Activated T-helper 2 cell treated with anti-CD3 and anti-CD28 coated beads, Interferon-gamma antibody, Interleukin-2, Interleukin-4, amounts not matched to agents 10 μg/mL and 5 μg/mL and 100 μg/mL, durations not matched to agents 14 hours and 24 hours and 36 hours (primary cell): ENCODE measurements around the gene TEX14. TPM values are rescaled to one million over a fixed set of nuclear protein-coding genes. Genes with fewer than 3 reads are reported as not detected.

Experiments used
- DNase-seq: peaks from one replicate; pipeline ENCODE4 v3.0.0; 2021; ENCODE audit warnings: low spot score
- H3K27ac Mint-ChIP-seq: one replicate; pipeline ENCODE4 v1.8.0; 2021; ENCODE audit warnings: mixed read lengths
- H3K27me3 Mint-ChIP-seq: one replicate; pipeline ENCODE4 v1.8.0; 2021; ENCODE audit warnings: low read depth, mixed read lengths
- H3K36me3 Mint-ChIP-seq: one replicate; pipeline ENCODE4 v1.8.0; 2021; ENCODE audit warnings: low read depth, mixed read lengths
- H3K4me1 Mint-ChIP-seq: one replicate; pipeline ENCODE4 v1.8.0; 2021; ENCODE audit warnings: low read depth, mixed read lengths
- H3K4me3 Mint-ChIP-seq: one replicate; pipeline ENCODE4 v1.8.0; 2021; ENCODE audit warnings: low read depth, mild to moderate bottlenecking, moderate library complexity, mixed read lengths
- H3K9me3 Mint-ChIP-seq: one replicate; pipeline ENCODE4 v1.8.0; 2021; ENCODE audit warnings: mixed read lengths
- intact Hi-C: fragments of 100-400 bp; cut with micrococcal nuclease; formaldehyde crosslinking; loops from one replicate; pipeline ENCODE4 v1.15.1; 2023
- total RNA-seq: library from RNA; stranded (reverse); gene quantifications from 2 replicates; pipeline ENCODE4 v1.2.3, GENCODE V29; 2022

The TEX14 gene
- total RNA-seq, 1 donor from 2014 or later: 0.09 TPM

DNA sequence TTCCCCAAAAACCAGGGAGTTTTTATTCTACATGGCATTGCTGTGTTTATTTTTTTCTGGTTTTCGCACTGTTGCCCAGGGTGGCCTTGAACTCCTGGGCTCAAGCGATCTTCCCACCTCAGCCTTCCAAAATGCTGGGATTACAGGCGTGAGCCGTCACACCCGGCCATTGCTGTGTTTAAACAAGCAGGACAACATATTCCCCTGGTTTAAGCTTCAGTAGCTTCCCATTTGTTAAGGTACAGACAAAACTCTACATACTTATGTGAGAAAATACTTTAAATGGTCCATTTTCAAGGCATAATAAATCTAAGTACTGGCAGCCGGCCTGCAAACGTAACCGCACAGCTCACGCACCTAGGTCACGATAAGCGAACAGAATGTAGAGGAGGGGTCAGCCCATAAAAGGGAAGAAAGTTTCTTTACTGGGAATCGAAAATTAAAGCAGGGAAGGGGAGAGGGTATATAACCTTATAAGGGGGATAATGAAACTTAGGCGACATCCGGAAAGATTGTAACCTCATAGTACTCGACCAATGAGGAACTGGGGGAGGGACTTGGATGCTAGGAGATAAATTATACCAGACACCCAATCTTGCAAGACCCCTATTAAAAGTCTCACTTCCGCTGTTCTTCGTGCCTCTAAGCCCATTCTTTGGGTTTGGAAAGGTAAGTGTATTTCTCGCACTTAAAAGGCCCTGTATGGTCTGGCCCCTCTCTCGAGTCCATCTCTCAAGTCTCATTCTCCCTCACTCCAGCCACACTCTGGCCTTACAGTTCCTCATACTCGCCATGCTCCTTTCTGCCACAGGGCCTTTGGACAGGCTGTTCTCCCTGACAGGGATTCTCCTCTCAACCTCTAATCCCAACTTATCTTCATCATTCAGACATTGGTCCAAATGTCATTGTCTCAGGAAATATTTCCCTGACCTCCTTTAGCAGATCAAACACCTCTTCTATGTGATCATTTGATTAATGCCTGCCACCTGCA, 59.2 kb downstream of the TEX14 start:
- Mint-ChIP-seq H3K27ac (peak overlapping the region; percentile 83), H3K36me3 (no peaks in the 10 kb centered on the region), H3K4me1 (peaks cover 5% of the 10 kb centered on the region), H3K4me3 (peak overlapping the region; percentile 40), H3K9me3 (no peaks in the 10 kb centered on the region), H3K27me3 (no peaks in the 10 kb centered on the region)
- intact Hi-C loops: loop anchor here (1.0 to 5.0 kb wide), 4 partner anchors 100 to 522 kb away; partner anchors contain the start of genes PRR11 and SKA2
- no peak for DNase-seq

GRCh38 chr17:58631523-58632323, 60.1 kb downstream of the TEX14 start:
- no peaks in the 10 kb centered on the region for H3K9me3 Mint-ChIP-seq
- H3K4me3 Mint-ChIP-seq: no peak overlapping the region
- no peak overlapping the region for H3K27ac Mint-ChIP-seq
- peak; percentile 95 for DNase-seq
- H3K4me1 Mint-ChIP-seq: peaks cover 5% of the 10 kb centered on the region
- no peaks in the 10 kb centered on the region for H3K36me3 Mint-ChIP-seq
- H3K27me3 Mint-ChIP-seq: no peaks in the 10 kb centered on the region
- intact Hi-C loops: loop anchor here (1.0 to 5.0 kb wide), 7 partner anchors 28 to 523 kb away; partner anchors contain the start of genes PRR11, RAD51C, SKA2 and TEX14

GRCh38 chr17:58630883-58631522, 60.8 kb downstream of the TEX14 start:
- H3K4me3 Mint-ChIP-seq: peak overlapping the region; percentile 17

GRCh38 chr17:58626905-58627304, 64.9 kb downstream of the TEX14 start:
- Mint-ChIP-seq H3K27me3 (no peaks in the 10 kb centered on the region), H3K4me3 (no peak overlapping the region), H3K27ac (no peak overlapping the region), H3K36me3 (no peaks in the 10 kb centered on the region), H3K4me1 (no peaks in the 10 kb centered on the region), H3K9me3 (no peaks in the 10 kb centered on the region)
- no peak for DNase-seq
- intact Hi-C loops: no loop called here

More at GRCh38 chr17:58630883-58631522, 60.8 kb downstream of the TEX14 start:
- Mint-ChIP-seq H3K27me3 (no peaks in the 10 kb centered on the region), H3K27ac (no peak overlapping the region), H3K4me1 (peaks cover 5% of the 10 kb centered on the region), H3K36me3 (no peaks in the 10 kb centered on the region), H3K9me3 (no peaks in the 10 kb centered on the region)
- intact Hi-C loops: loop anchor here (1.0 to 5.0 kb wide), 5 partner anchors 28 to 476 kb away; partner anchors contain the start of genes RAD51C, TEX14 and TRIM37
- DNase-seq: peak; percentile 52

DNA sequence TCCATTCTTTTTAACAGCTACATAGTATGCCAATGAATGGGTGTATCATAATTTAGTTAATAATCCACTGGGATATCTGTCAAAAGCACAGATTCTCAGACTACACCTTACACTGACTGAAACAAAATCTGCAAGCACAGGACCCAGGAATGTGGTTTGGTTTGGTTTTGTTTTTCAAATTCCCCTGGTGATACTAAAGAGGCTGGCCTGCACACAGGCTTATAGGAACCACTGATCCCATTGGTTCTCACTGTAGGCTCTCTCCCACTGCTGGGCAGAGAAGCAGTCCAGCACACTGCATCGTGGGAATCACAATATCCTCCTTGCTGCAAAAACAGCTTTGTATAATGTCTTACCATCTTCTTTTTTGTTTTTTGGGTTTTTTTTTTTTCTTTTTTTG, 67.1 kb downstream of the TEX14 start:
- intact Hi-C loops: no loop called here
- DNase-seq: no peak
- Mint-ChIP-seq H3K27me3 (no peaks in the 10 kb centered on the region), H3K27ac (no peak overlapping the region), H3K36me3 (no peaks in the 10 kb centered on the region), H3K9me3 (no peaks in the 10 kb centered on the region), H3K4me3 (no peak overlapping the region), H3K4me1 (no peaks in the 10 kb centered on the region)

DNA sequence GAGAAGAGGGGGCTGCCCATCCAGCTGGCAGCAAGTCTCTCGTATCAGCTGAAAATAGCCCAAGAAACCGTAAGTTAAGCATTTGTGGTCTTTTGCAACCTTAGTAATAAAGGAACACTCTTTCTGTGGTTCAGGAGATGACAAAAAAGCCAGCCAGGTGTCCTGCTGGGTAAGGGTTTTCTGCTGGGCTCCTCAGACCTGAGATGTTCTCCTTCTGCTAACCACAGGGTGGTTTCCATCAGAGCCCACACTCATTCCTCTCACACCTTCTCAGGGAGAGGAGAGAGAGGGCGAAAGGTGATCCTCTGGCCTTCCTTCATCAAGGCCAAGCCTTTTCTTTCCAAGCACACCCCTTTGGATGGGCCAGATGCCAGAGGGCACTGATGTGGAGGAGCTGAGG, 70.7 kb downstream of the TEX14 start:
- Mint-ChIP-seq H3K4me1 (peaks cover 3% of the 10 kb centered on the region), H3K27me3 (no peaks in the 10 kb centered on the region), H3K27ac (no peak overlapping the region), H3K4me3 (no peak overlapping the region), H3K9me3 (no peaks in the 10 kb centered on the region), H3K36me3 (no peaks in the 10 kb centered on the region)
- intact Hi-C loops: no loop called here
- no peak for DNase-seq

DNA sequence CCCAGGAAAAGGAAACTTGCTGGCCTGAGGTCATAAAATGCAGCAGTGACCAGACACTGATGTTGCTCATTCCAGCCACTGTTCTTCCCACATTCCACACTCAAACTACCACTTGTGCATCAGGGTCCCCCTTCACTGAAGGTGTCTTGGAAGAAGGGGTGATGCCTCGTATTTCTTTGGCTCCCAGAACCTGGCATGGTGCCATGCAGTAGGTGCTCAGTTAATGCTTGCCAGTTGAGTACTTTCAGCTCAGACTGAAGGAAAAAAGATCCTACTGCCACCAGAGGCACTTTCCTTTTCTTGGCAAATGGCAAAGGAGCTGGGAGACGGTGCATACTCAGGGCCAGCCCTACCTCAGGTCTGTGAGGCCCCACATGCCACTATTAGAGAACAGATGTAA, 73.5 kb downstream of the TEX14 start:
- no peak overlapping the region for H3K4me3 Mint-ChIP-seq
- H3K36me3 Mint-ChIP-seq: no peaks in the 10 kb centered on the region
- H3K27me3 Mint-ChIP-seq: no peaks in the 10 kb centered on the region
- H3K9me3 Mint-ChIP-seq: no peaks in the 10 kb centered on the region
- H3K4me1 Mint-ChIP-seq: peaks cover 23% of the 10 kb centered on the region
- H3K27ac Mint-ChIP-seq: no peak overlapping the region
- DNase-seq: no peak
- intact Hi-C loops: no loop called here

GRCh38 chr17:58617563-58617962, 74.3 kb downstream of the TEX14 start:
- Mint-ChIP-seq H3K4me3 (no peak overlapping the region), H3K36me3 (no peaks in the 10 kb centered on the region), H3K4me1 (peaks cover 23% of the 10 kb centered on the region), H3K9me3 (no peaks in the 10 kb centered on the region), H3K27me3 (no peaks in the 10 kb centered on the region), H3K27ac (no peak overlapping the region)
- DNase-seq: no peak
- intact Hi-C loops: no loop called here

GRCh38 chr17:58615768-58616659, 75.8 kb downstream of the TEX14 start:
- Mint-ChIP-seq H3K4me1 (peaks cover 23% of the 10 kb centered on the region), H3K27ac (peak overlapping the region; percentile 54), H3K9me3 (no peaks in the 10 kb centered on the region), H3K27me3 (no peaks in the 10 kb centered on the region), H3K36me3 (no peaks in the 10 kb centered on the region), H3K4me3 (no peak overlapping the region)
- no peak for DNase-seq
- intact Hi-C loops: no loop called here

DNA sequence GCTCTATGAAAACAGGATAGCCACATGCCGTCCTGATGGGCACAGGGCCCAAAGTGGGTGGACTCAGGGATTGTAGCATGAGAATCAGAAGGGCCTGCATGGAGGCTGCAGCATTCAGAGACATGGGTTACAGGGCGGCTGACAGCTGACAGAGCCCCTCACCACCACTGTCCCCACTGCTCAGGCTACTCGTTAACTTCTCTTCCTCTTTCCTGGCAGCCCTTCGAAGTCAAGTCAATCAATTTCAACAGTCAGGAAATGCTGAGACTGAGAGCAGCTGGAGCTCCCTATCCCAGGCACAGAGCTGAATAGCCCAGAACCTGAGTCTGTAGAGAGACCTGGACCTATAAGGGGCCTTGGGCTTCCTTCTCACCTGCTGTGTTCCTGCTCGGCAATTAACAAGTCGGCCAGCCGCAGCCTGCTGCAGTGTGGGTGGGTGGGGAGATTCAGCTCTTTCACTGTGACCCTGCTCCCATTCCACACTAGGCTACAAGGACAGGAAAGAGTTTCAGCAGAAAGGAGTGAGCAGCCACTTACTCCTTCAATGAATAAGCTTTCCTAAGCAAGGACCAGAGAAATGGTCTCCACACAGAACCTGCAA, 76.9 kb downstream of the TEX14 start:
- no peak for DNase-seq
- Mint-ChIP-seq H3K9me3 (no peaks in the 10 kb centered on the region), H3K27ac (no peak overlapping the region), H3K27me3 (no peaks in the 10 kb centered on the region), H3K4me1 (peaks cover 23% of the 10 kb centered on the region), H3K36me3 (no peaks in the 10 kb centered on the region), H3K4me3 (no peak overlapping the region)
- intact Hi-C loops: no loop called here

- Mint-ChIP-seq H3K36me3 (no peaks in the 10 kb centered on the region), H3K27me3 (no peaks in the 10 kb centered on the region), H3K4me3 (no peak overlapping the region), H3K27ac (no peak overlapping the region), H3K4me1 (peaks cover 21% of the 10 kb centered on the region), H3K9me3 (no peaks in the 10 kb centered on the region)
- intact Hi-C loops: no loop called here
- no peak for DNase-seq
Measured at GRCh38 chr17:58611331-58611730, 80.5 kb downstream of the TEX14 start.
